IMR-90 (cell line): ENCODE results near the gene GALM. TPM values are rescaled to one million over a fixed set of nuclear protein-coding genes. Genes with fewer than 3 reads are reported as not detected.
"Not testable (repeated sequence)": the region's sequence is repeated elsewhere in the genome, so short reads cannot be mapped to it uniquely, and the experiment has no call there.

Source experiments
- ATAC-seq: fragments of 200-7000 bp; cut with Tn5 transposase; 2 replicates; pipeline ENCODE4 v1.9.1; 2020; ENCODE audit warnings: low read depth, mild to moderate bottlenecking, moderate library complexity
- BruUV-seq: library from RNA; stranded (reverse); fragments of 400-500 nt; replicated peaks from 2 replicates; lab custom pipeline; 2021; lab: Mats Ljungman, UMichigan
- CTCF ChIA-PET: fragments of 300-600 bp; formaldehyde crosslinking; extraction: SDS; loops from one replicate; lab custom pipeline; 2021; ENCODE audit warnings: antibody characterized with exemption; lab: Yijun Ruan, JAX
- POLR2A ChIA-PET: fragments of 300-600 bp; sonication (Branson Sonifier 250); formaldehyde crosslinking; loops from one replicate; lab custom pipeline; 2022; ENCODE audit warnings: antibody characterized with exemption; ENCODE audit not compliant: unreplicated experiment; lab: Charles Lee
- DNase-seq: peaks from one replicate; pipeline ENCODE4 v3.0.0; 2013
- H2AFZ ChIP-seq: replicated peaks from 2 replicates; pipeline ENCODE3; 2013; ENCODE audit warnings: low read length, mild to moderate bottlenecking; ENCODE audit not compliant: poor library complexity
- H2AK5ac ChIP-seq: 2 replicates; pipeline ENCODE4 v1.6.1; 2013; ENCODE audit warnings: low read depth, low read length, inconsistent platforms
- H2AK9ac ChIP-seq: replicated peaks from 2 replicates; pipeline ENCODE3; 2013; ENCODE audit warnings: mild to moderate bottlenecking, low read depth, low read length, moderate library complexity; ENCODE audit not compliant: poor library complexity
- H2BK120ac ChIP-seq: 2 replicates; pipeline ENCODE4 v1.6.1; 2013; ENCODE audit warnings: low read depth, low read length, inconsistent platforms
- H2BK15ac ChIP-seq: 3 replicates; pipeline ENCODE4 v1.6.1; 2013; ENCODE audit warnings: low read depth, low read length, inconsistent platforms
- H2BK20ac ChIP-seq: 2 replicates; pipeline ENCODE4 v1.6.1; 2013; ENCODE audit warnings: low read depth, mild to moderate bottlenecking, inconsistent platforms, low read length, moderate library complexity
- H2BK5ac ChIP-seq: 2 replicates; pipeline ENCODE4 v1.6.1; 2013; ENCODE audit warnings: mild to moderate bottlenecking, low read depth, low read length, inconsistent platforms; ENCODE audit not compliant: poor library complexity, severe bottlenecking
- H3K14ac ChIP-seq: replicated peaks from 2 replicates; pipeline ENCODE4 v1.6.1; 2013; ENCODE audit warnings: low read depth, low read length, inconsistent platforms
- H3K18ac ChIP-seq: 2 replicates; pipeline ENCODE4 v1.6.1; 2013; ENCODE audit warnings: low read depth, low read length, control low read depth
- H3K23ac ChIP-seq: 2 replicates; pipeline ENCODE4 v1.6.1; 2013; ENCODE audit warnings: low read depth, low read length, inconsistent platforms
- H3K27ac ChIP-seq: 2 replicates; pipeline ENCODE4 v1.5.1; 2013; ENCODE audit warnings: mild to moderate bottlenecking, control low read depth, low read length; ENCODE audit not compliant: insufficient read depth
- H3K27me3 ChIP-seq: 2 replicates; pipeline ENCODE4 v1.6.1; 2013; ENCODE audit warnings: low read length; ENCODE audit not compliant: control insufficient read depth, insufficient read depth
- H3K36me3 ChIP-seq: 2 replicates; pipeline ENCODE4 v1.6.1; 2013; ENCODE audit warnings: low read length, mixed read lengths; ENCODE audit not compliant: control insufficient read depth, insufficient read depth
- H3K4ac ChIP-seq: 2 replicates; pipeline ENCODE4 v1.6.1; 2013; ENCODE audit warnings: low read depth, low read length, inconsistent platforms
- H3K4me1 ChIP-seq: 2 replicates; pipeline ENCODE4 v1.6.1; 2013; ENCODE audit warnings: low read length, mixed read lengths; ENCODE audit not compliant: control insufficient read depth, insufficient read depth
- H3K4me2 ChIP-seq: 2 replicates; pipeline ENCODE4 v1.6.1; 2013; ENCODE audit warnings: low read depth, mild to moderate bottlenecking, control low read depth, low read length, moderate library complexity
- H3K4me3 ChIP-seq: 2 replicates; pipeline ENCODE4 v1.5.1; 2013; ENCODE audit warnings: low read depth, mild to moderate bottlenecking, control low read depth, low read length, moderate library complexity; ENCODE audit not compliant: insufficient read depth
- H3K56ac ChIP-seq: 2 replicates; pipeline ENCODE4 v1.6.1; 2013; ENCODE audit warnings: low read length, inconsistent platforms; ENCODE audit not compliant: insufficient read depth; ENCODE audit errors: extremely low read depth
- H3K79me1 ChIP-seq, 2 experiments: 2 replicates each; pipeline ENCODE4 v1.6.1; 2013; ENCODE audit warnings: low read length in 2 of 2, inconsistent platforms in 1 of 2, low read depth in 1 of 2
- H3K9ac ChIP-seq: 2 replicates; pipeline ENCODE4 v1.6.1; 2013; ENCODE audit warnings: low read depth, low read length, control low read depth
- H3K9me1 ChIP-seq: 2 replicates; pipeline ENCODE4 v1.6.1; 2013; ENCODE audit warnings: low read length, inconsistent platforms; ENCODE audit not compliant: insufficient read depth
- H3K9me3 ChIP-seq: 2 replicates; pipeline ENCODE4 v1.6.1; 2013; ENCODE audit warnings: low read length; ENCODE audit not compliant: control insufficient read depth, insufficient read depth
- H4K20me1 ChIP-seq: 2 replicates; pipeline ENCODE4 v1.6.1; 2013; ENCODE audit warnings: low read length, inconsistent platforms; ENCODE audit not compliant: insufficient read depth
- H4K5ac ChIP-seq: 2 replicates; pipeline ENCODE4 v1.6.1; 2013; ENCODE audit warnings: mild to moderate bottlenecking, low read depth, low read length, control low read depth
- H4K8ac ChIP-seq, 2 experiments: 2 replicates each; pipeline ENCODE4 v1.6.1; 2013; ENCODE audit warnings: low read depth in 2 of 2, low read length in 2 of 2, control low read depth in 1 of 2, inconsistent platforms in 1 of 2
- H4K91ac ChIP-seq: 2 replicates; pipeline ENCODE4 v1.6.1; 2013; ENCODE audit warnings: low read depth, low read length, inconsistent platforms; ENCODE audit not compliant: insufficient read depth
- CEBPB ChIP-seq: IDR thresholded peaks from 2 replicates; pipeline ENCODE4 v1.6.1; 2012; ENCODE audit warnings: low read depth, low read length, improper control_type of control experiment
- FOS ChIP-seq: fragments of 150-350 bp; IDR thresholded peaks from 2 replicates; pipeline ENCODE4 v1.6.1; 2016; ENCODE audit warnings: low read depth, low read length
- MAFK ChIP-seq: IDR thresholded peaks from 2 replicates; pipeline ENCODE4 v1.6.1; 2012; ENCODE audit warnings: low read depth, low read length, improper control_type of control experiment
- MXI1 ChIP-seq: IDR thresholded peaks from 2 replicates; pipeline ENCODE4 v1.6.1; 2012; ENCODE audit warnings: low read depth, mild to moderate bottlenecking, low read length, moderate library complexity, borderline replicate concordance
- NFE2L2 ChIP-seq: fragments of 150-350 bp; IDR thresholded peaks from 2 replicates; pipeline ENCODE4 v1.6.1; 2016; ENCODE audit warnings: low read depth, mild to moderate bottlenecking, low read length
- POLR2A ChIP-seq: IDR thresholded peaks from 2 replicates; pipeline ENCODE4 v1.6.1; 2012; ENCODE audit warnings: mild to moderate bottlenecking, low read depth, low read length
- RFX5 ChIP-seq: IDR thresholded peaks from 2 replicates; pipeline ENCODE4 v1.8.0; 2012; ENCODE audit warnings: low read depth, mild to moderate bottlenecking, low read length, moderate library complexity
- WGBS, 2 experiments: methylation state at CpG; one replicate each; pipeline versions ENCODE4 v1.1.5 to v1.1.7; 2013; ENCODE audit warnings: missing lambda C conversion rate in 2 of 2; ENCODE audit not compliant: insufficient read length in 1 of 2; ENCODE audit errors: extremely low coverage in 2 of 2; 5-methylcytosine and 5-hydroxymethylcytosine counted together
- dilution Hi-C: fragments of 300-500 bp; cut with HindIII; formaldehyde crosslinking; loops from one replicate; pipeline ENCODE4 v1.14.3; 2018; ENCODE audit warnings: low sequenced_read_pairs; ENCODE audit not compliant: unreplicated experiment
- in situ Hi-C: fragments of 300-500 bp; cut with MboI; formaldehyde crosslinking; loops from 3 replicates; pipeline ENCODE4 v1.14.3; 2019; ENCODE audit warnings: low sequenced_read_pairs, inconsistent platforms, mixed read lengths
- intact Hi-C: fragments of 100-400 bp; cut with micrococcal nuclease; formaldehyde crosslinking; loops from 2 replicates; pipeline ENCODE4 v1.10.0; 2022
- polyA plus RNA-seq, 3 experiments: library from polyadenylated mRNA; depleted of rRNA; stranded (reverse); fragments of >200 nt; gene quantifications; 2 replicates each; pipeline ENCODE4 v1.2.3, GENCODE V29; 2012; ENCODE audit warnings: low replicate concordance in 1 of 3
- total RNA-seq: library from RNA; depleted of rRNA; stranded (reverse); fragments of >200 nt; gene quantifications from 2 replicates; pipeline ENCODE4 v1.2.3, GENCODE V29; 2012

The GALM gene
- total and polyA plus RNA-seq, 2 of the 4 experiments (the other 2 are of a cell fraction), result 12.1 to 24.2 TPM

DNA sequence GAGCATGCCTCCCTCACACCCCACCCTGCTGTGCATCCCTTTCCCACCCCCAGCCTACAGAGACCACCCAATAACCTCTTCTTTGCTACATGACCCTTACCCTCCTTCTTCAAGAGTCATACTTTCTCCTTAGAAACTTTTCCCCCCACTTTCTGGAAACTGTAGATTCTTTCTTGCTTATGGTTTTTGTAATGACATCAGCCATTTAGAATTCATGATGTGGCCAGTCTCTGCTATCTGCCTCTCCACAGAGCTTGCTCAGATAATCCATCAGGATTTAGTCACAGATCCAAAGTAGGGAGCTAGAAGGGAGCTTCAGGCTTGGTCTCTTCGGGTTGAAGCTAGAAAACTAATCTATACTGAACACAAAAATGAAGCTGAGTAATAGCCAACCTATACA, 36.5 kb downstream of the GALM start:
- H4K91ac ChIP-seq, result peak overlapping the region; percentile 64; the same call in 1 of the 2 replicates
- H3K14ac ChIP-seq, result peak overlapping the region; percentile 67; the same call in 1 of the 2 replicates
- H4K5ac ChIP-seq, result peak overlapping the region; percentile 71
- peak; percentile 85 for ATAC-seq
- H2AFZ ChIP-seq, result peak overlapping the region; percentile 56
- H3K27me3 ChIP-seq, result no peaks in the 10 kb centered on the region
- dilution Hi-C loops, result no loop called here
- TF ChIP-seq MAFK (peak; percentile 41; the same call in 1 of the 2 replicates), RFX5 (no peak), CEBPB (0 out of 2 replicates have a peak, but pooled peaks have one; percentile 6), POLR2A (peak; percentile 32; the same call in 1 of the 2 replicates), MXI1 (no peak), FOS (peak; percentile 60; the same call in 1 of the 2 replicates), NFE2L2 (0 out of 2 replicates have a peak, but pooled peaks have one; percentile 9)
- no peak overlapping the region for H3K9ac ChIP-seq
- POLR2A ChIA-PET, result interaction anchor here (1.0 kb wide), 1 partner anchor 19 kb away, joined by 4 read pairs; no protein-coding TSS in a partner anchor
- peak overlapping the region; percentile 69 for H3K4me2 ChIP-seq
- CTCF ChIA-PET, result no interaction called here
- DNase-seq, result peak; percentile 95
- no peaks in the 10 kb centered on the region for H3K9me3 ChIP-seq
- peak overlapping the region; percentile 51; the same call in 1 of the 2 replicates for H3K56ac ChIP-seq
- peaks cover 19% of the 10 kb centered on the region for H3K4me1 ChIP-seq
- H2BK20ac ChIP-seq, result peak overlapping the region; percentile 66; the same call in 1 of the 2 replicates
- H3K23ac ChIP-seq, result no peak overlapping the region; the same call in 1 of the 2 replicates
- peaks cover 13% of the 10 kb centered on the region for H3K9me1 ChIP-seq
- intact Hi-C loops, result loop anchor here (1.0 kb wide), 1 partner anchor 10 kb away; no protein-coding TSS in a partner anchor
- no TSS peak for BruUV-seq
- no peaks in the 10 kb centered on the region for H4K20me1 ChIP-seq
- H3K36me3 ChIP-seq, result no peaks in the 10 kb centered on the region
- no peak overlapping the region; the same call in 2 of the 3 replicates for H2BK15ac ChIP-seq
- in situ Hi-C loops, result no loop called here
- WGBS, 2 experiments, result no CpG with 5 or more reads among the region's 1 CpG
- H2BK5ac ChIP-seq, result peak overlapping the region; percentile 98
- peak overlapping the region; percentile 67; the same call in 1 of the 2 replicates for H2AK5ac ChIP-seq
- peak overlapping the region; percentile 87 for H3K18ac ChIP-seq
- H3K27ac ChIP-seq, result peak overlapping the region; percentile 97
- peaks cover 5 to 28% of the 10 kb centered on the region in 2 experiments for H3K79me1 ChIP-seq
- peak overlapping the region; percentile 14 to 95; a peak in 2 of 4 replicates for H4K8ac ChIP-seq
- no peak overlapping the region for H3K4me3 ChIP-seq
- H2AK9ac ChIP-seq, result no peak overlapping the region
- peak overlapping the region; percentile 86 for H2BK120ac ChIP-seq
- H3K4ac ChIP-seq, result peak overlapping the region; percentile 82

DNA sequence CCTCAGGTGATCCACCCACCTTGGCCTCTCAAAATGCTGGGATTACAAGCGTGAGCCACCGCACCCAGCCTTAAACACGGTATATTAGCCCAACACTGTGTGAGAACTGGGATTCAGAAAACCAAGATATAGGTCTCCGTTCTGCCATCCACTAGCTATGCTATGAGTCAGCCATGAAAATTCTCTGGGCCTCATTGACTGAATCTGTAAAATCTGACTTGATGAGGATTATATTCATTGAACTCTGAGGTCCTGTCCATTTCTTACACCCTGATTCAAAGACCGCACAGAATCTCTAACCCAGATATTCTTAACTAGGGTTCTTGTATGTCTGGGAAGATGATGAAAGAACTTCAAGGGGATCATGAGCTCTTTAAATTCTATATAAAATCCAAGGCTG, 37.4 kb downstream of the GALM start:
- Histone ChIP-seq H2AK9ac (peak overlapping the region; percentile 82), H3K18ac (peak overlapping the region; percentile 93), H2BK5ac (peak overlapping the region; percentile 86), H3K14ac (peak overlapping the region; percentile 96; the same call in 1 of the 2 replicates), H3K27ac (peak overlapping the region; percentile 88), H3K4ac (peak overlapping the region; percentile 77), H2BK120ac (peak overlapping the region; percentile 78), H3K9me1 (peaks cover 13% of the 10 kb centered on the region), H4K8ac (peak overlapping the region; percentile 36 to 79; a peak in 3 of 4 replicates), H4K91ac (peak overlapping the region; percentile 82), H4K5ac (peak overlapping the region; percentile 93), H3K4me1 (peaks cover 19% of the 10 kb centered on the region), H3K79me1 (peaks cover 5 to 28% of the 10 kb centered on the region in 2 experiments), H2AK5ac (peak overlapping the region; percentile 91; the same call in 1 of the 2 replicates), H2BK20ac (peak overlapping the region; percentile 48), H3K4me2 (0 out of 2 replicates have a peak overlapping the region, but pooled peaks have one; percentile 40), H2BK15ac (peak overlapping the region; percentile 69; the same call in 2 of the 3 replicates)
- dilution Hi-C loops, BruUV-seq, H3K27me3 ChIP-seq, H3K23ac ChIP-seq, intact Hi-C loops, H3K36me3 ChIP-seq, H3K56ac ChIP-seq, ATAC-seq, H3K9me3 ChIP-seq, in situ Hi-C loops, CTCF ChIA-PET, H2AFZ ChIP-seq, H3K4me3 ChIP-seq, H3K9ac ChIP-seq, H4K20me1 ChIP-seq: not testable (repeated sequence)
- DNase-seq, result peak; percentile 64
- POLR2A ChIA-PET, result interaction anchor here (1.0 kb wide), 1 partner anchor 20 kb away, joined by 4 read pairs; no protein-coding TSS in a partner anchor
- WGBS, 2 experiments, result no CpG with 5 or more reads among the region's 5 CpGs
